8988T (cell line): Measurements from ENCODE around the gene UGT1A4.

Experiments used
- DNase-seq: peaks from one replicate; pipeline ENCODE4 v3.0.0; 2011

The UGT1A4 gene

GRCh38 chr2:233814056-233814835, 95.7 kb downstream of the UGT1A4 start:
- peak; percentile 49 for DNase-seq

GRCh38 chr2:233815861-233816260, 97.3 kb downstream of the UGT1A4 start:
- DNase-seq = no peak

DNA sequence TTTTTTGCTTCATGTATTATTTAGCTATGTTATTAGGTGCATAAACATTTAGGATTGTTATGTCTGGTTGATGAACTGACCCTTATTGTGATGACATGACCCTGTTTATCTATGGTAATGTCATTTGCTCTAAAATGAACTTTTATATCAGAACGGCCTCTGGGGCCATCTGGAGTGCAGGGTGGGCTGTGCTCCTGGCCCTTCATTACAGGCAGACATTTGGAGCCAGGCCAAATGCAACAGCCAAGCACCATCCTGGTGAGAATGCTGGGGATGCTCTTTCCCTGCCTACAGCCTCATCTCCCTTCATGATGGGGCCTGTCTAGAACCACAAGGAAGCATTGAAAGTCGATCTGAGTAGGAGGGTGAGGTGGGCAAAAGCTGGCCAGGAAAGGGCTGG, 97.8 kb downstream of the UGT1A4 start:
- DNase-seq = no peak

GRCh38 chr2:233816771-233817170, 98.2 kb downstream of the UGT1A4 start:
- DNase-seq = no peak

GRCh38 chr2:233817361-233817911, 98.9 kb downstream of the UGT1A4 start:
- no peak for DNase-seq

DNA sequence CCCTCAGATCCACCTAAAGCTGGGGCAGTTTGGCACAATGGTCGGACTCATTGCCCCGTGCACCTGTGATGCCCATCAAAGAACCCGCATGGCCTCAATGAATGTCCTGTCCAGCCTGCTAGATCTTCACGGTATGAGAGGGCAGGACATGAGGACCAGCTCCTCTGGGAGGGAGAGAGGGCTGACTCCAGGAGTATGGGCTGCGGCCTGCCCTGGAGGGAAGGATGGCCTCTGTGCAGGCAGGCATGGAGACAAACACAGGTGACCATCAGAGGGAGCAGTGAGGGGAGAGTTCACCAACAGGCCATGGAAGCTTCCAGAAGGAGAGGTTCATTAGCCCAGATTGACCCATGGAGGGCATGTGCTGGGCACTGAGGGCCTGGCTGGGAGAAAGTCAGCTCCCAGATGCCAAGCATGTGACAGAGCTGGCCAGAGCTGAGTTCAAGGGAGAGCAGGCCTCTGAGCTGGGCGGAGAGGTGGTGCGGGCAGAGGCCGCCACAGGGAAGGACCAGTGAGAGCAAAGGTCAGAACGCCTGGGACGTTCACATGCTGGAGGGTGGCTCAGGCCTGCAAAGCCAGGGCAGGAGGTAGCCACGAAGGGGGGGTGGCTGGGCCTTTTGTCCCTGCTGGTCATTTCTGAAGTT, 99.6 kb downstream of the UGT1A4 start:
- DNase-seq = no peak

- no peak for DNase-seq
Measured at GRCh38 chr2:233818639-233819621, 100.4 kb downstream of the UGT1A4 start.

DNA sequence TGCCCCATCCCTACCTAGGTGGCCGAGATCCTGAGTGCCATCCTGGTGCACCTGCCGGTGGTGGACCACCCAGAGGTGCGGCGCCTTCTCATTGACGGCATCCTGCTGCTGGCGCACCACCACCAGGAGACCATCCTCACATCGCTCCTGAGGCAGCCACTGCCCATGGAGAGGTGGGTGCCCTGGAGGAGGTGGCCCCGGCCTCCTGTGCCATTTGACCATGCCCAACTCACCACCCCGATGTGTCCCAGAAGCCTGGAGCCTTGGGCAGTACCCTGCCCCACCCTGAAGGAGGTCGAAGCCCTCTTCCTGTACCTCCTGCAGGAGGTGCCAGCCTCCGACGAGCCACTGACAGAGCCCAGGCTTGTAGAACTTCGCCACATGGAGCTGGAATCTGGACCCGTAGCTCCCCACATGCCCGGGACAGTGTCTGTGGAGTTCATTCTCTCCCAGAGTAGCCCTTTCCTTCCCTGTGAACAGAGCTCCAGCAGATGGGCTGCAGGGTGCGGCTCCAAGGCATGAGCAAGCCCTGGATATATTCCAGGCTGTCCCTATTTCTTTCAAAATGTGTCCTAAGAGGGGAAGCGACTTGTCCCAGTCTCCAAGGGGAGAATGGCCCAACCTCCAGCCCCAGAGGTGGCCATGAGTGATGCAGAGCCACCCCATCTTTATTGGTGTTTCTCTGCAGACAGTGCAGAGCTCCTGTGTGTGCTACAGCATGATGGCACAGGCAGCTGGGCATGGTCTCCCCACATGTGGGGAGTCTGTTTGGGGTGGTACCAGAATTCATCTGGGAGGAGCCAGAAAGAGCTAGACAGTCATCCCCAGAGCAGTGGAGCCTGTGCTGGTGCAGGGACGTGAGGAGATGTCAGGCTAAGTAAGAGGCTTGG, 101.6 kb downstream of the UGT1A4 start:
- no peak for DNase-seq

DNA sequence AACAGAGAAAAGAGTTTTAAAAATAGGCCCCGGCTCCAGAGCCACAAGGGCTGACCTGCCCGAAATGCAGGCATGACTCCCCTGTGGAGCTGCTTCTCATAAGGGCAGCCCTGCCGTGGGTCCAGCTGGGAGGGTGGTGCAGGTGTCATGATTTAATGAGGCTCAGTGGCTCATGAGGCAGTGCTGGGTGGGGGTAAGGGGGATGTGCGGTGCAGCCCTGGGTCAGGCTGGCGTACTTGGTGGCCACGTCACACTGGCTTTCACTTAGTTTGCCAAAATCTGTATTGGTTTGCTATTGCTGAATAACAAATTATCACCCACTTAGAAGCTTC, 102.2 kb downstream of the UGT1A4 start:
- DNase-seq = no peak

DNA sequence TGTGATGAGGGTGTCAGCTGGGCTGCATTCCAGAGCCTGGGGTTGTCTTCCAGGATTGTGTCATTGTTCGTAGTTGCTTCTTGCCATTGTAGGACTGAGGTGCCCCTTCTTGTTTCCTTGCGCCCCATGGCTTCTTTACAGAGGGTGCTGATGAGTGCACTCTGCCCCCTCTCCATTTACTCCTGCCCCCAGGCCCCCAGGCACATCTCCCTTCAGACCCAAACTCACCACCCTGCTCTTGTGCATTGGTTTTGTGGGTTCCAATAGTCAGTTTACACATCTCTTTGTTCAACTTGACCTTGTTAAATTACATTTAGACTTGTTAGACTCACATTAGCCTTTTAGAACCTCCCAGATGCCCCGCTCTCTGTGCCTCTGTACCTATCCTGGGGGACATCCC, 102.7 kb downstream of the UGT1A4 start:
- no peak for DNase-seq

DNA sequence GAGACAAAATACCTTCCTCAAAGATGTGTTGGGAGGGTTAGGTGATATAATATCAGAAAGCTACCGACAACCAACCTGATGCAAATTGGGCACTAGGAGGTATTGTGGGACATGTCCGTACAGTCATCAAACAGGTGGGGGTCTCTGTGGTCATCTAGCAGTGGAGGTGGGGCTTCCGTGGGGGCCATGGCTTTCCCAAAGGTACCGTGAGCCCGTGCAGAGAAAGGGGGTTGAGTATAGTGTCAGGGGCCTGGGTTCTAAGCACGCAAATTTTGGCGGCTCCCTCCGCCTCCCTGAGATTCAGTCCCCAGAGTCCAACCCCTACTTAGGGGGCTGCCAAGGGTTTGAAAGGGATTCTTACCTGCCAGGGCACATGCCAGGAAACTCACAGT, 103.2 kb downstream of the UGT1A4 start:
- no peak for DNase-seq

DNA sequence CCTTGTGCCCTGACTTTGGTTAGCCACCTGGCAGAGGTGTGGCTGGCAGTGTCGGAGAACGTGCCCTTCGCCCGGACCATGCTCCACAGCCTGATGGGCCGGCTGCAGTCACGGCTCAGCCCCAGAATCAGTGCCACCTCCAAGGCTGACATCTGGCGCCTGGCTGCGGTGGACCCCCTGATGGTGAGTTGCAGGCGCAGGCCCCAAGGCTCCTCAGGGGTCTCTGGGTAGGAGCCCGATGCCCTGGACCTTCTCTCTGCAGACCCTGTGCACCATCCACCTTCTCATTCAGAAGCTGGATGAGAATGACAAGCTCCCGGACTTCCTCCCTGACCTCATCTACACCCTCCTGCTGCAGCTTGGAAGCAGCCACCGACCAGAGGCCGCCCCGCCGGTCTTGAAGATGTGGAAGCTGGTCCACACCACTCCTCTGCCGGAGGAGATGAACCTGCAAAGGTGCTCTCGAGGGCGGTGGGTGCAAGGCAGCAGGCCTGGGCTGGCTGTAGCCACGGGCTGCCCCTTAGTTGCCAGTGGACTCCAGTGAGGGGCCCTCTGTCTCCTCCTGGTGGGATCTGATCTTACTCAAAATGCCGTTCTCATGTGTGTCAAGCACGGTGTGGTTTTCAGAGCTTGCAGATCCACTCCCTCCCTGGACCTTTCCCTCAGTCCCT, 103.7 kb downstream of the UGT1A4 start:
- DNase-seq = no peak
